T-helper 1 cell treated with Interleukin-12 subunit alpha and Interleukin-12 subunit beta and Interleukin-4 antibody, amounts not matched to agents 30 μg/mL and 1 μg/mL, for 36 hours (primary cell): ENCODE data around the gene ATG9A.

Source experiments
- H3K27ac Mint-ChIP-seq: one replicate; pipeline ENCODE4 v1.8.0; 2021; ENCODE audit warnings: mild to moderate bottlenecking, mixed read lengths
- H3K27me3 Mint-ChIP-seq: one replicate; pipeline ENCODE4 v1.8.0; 2021; ENCODE audit warnings: low read depth, mixed read lengths
- H3K36me3 Mint-ChIP-seq: one replicate; pipeline ENCODE4 v1.8.0; 2021; ENCODE audit warnings: low read depth, mixed read lengths
- H3K4me1 Mint-ChIP-seq: one replicate; pipeline ENCODE4 v1.8.0; 2021; ENCODE audit warnings: low read depth, mixed read lengths
- H3K4me3 Mint-ChIP-seq: one replicate; pipeline ENCODE4 v1.8.0; 2021; ENCODE audit warnings: mild to moderate bottlenecking, moderate library complexity, mixed read lengths
- H3K9me3 Mint-ChIP-seq: one replicate; pipeline ENCODE4 v1.8.0; 2021; ENCODE audit warnings: mixed read lengths

Gene ATG9A

GRCh38 chr2:219174146-219174545, 55.3 kb downstream of the ATG9A start:
- Mint-ChIP-seq H3K27ac (peak overlapping the region; percentile 45), H3K4me1 (peaks cover 32% of the 10 kb centered on the region)

GRCh38 chr2:219173176-219173575, 56.3 kb downstream of the ATG9A start:
- no peak overlapping the region for H3K27ac Mint-ChIP-seq
- H3K4me1 Mint-ChIP-seq: peaks cover 26% of the 10 kb centered on the region
- no peaks in the 10 kb centered on the region for H3K27me3 Mint-ChIP-seq
- H3K36me3 Mint-ChIP-seq: peaks cover 25% of the 10 kb centered on the region
- H3K4me3 Mint-ChIP-seq: no peak overlapping the region
- no peaks in the 10 kb centered on the region for H3K9me3 Mint-ChIP-seq

More at GRCh38 chr2:219174146-219174545, 55.3 kb downstream of the ATG9A start:
- Mint-ChIP-seq H3K36me3 (peaks cover 25% of the 10 kb centered on the region), H3K4me3 (peak overlapping the region; percentile 16), H3K27me3 (no peaks in the 10 kb centered on the region), H3K9me3 (no peaks in the 10 kb centered on the region)

DNA sequence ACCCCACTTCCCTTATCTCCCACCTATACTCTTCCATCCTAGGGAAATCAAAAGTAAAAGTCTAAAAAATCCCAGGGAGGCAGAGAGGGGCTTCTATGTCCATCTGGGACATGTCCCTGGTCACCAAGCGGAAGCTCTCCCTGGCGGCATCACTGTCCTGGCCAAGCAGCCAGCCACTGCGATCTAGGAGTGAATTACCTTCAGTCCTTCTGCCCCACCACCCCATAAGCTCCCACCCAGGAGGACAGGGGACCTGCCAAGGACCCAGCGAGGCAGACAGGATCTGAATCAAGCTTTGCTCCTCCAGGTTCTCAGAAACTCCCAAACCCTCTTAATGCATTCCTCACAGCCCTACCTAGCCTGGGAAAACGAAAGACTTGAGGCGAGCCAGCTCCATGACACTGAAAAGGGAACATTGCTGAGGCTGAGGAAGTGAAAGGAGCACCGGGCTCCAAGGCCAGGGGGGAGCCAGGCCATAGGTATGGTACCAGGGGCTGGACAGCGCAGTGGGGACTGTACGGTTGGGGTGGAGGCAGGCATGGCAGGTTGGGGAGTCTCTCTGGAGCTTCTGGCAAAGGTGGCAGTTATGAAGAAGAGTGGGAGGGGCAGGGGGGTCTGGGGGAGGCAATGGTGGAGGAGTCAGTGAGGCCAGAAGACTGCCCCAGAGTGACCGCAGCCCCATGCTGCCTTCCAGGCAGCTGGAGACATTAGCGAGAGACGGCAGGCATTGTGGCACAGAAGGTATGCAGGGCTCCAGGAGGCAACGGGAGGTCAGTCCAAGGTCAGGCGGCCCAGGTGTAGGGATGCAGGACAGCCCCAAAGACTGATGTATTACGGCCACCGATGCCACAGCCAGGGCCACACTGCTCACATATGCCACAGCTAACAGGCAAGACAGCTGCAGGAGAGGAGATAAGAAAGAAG, 56.9 kb downstream of the ATG9A start:
- H3K27me3 Mint-ChIP-seq: no peaks in the 10 kb centered on the region
- peaks cover 25% of the 10 kb centered on the region for H3K36me3 Mint-ChIP-seq
- no peaks in the 10 kb centered on the region for H3K9me3 Mint-ChIP-seq
- peaks cover 24% of the 10 kb centered on the region for H3K4me1 Mint-ChIP-seq
- H3K27ac Mint-ChIP-seq: no peak overlapping the region
- H3K4me3 Mint-ChIP-seq: no peak overlapping the region

DNA sequence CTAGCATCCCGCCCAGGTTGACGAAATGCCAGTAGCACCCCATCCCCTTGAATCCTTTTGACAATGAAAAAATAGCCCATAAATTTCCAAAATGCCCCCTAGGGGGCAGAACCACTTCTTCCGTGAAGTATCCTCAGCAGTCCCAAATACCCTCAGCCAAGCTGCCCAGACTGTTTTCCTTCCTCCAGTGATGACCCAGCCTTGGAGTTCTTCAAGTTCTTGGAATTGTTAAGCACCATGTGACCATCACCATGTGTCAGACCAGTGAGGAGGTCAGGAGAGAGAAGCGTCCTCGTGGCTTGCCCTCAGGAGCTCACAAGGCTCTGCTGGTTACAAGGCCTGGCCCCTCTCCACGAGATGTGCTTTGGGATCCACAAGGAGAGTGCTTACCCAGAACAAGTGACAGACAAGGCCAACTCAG, 58.2 kb downstream of the ATG9A start:
- Mint-ChIP-seq H3K36me3 (peaks cover 29% of the 10 kb centered on the region), H3K4me3 (no peak overlapping the region)

GRCh38 chr2:219169930-219170654, 59.3 kb downstream of the ATG9A start, which contains the start of gene SLC23A3:
SLC23A3 (minus strand) TSS chr2:219170029; CDS start chr2:219169984, 45 bp downstream.
- no peak within 1 kb of the TSS for H3K27ac Mint-ChIP-seq
- H3K4me3 Mint-ChIP-seq: no peak within 1 kb of the TSS
- no peaks in the 10 kb centered on the region for H3K9me3 Mint-ChIP-seq
- no peaks in the 10 kb centered on the region for H3K27me3 Mint-ChIP-seq
- peaks cover 29% of the 10 kb centered on the region for H3K36me3 Mint-ChIP-seq
- peaks cover 11% of the 10 kb centered on the region for H3K4me1 Mint-ChIP-seq

More for the DNA sequence above, 58.2 kb downstream of the ATG9A start:
- H3K27me3 Mint-ChIP-seq: no peaks in the 10 kb centered on the region
- no peaks in the 10 kb centered on the region for H3K9me3 Mint-ChIP-seq
- H3K27ac Mint-ChIP-seq: no peak overlapping the region
- peaks cover 20% of the 10 kb centered on the region for H3K4me1 Mint-ChIP-seq
